Stimulated activated CD4-positive, alpha-beta T cell treated with anti-CD3 and anti-CD28 coated beads, Interleukin-15, amount 100 ng/mL, for 48 hours (primary cell): ENCODE data around the gene HYCC1.
"Not testable (repeated sequence)": the region's sequence is repeated elsewhere in the genome, so short reads cannot be mapped to it uniquely, and the experiment has no call there.

Experiments
- DNase-seq, 2 donors: peaks; one replicate each; pipeline ENCODE4 v3.0.0-alpha.2; 2020; ENCODE audit warnings: low read depth in 2 of 2

HYCC1 gene

GRCh38 chr7:22985436-22985835 lies 28.5 kb downstream of the HYCC1 start:
- no peak for DNase-seq

- no peak for DNase-seq
Measured at GRCh38 chr7:22983257-22983855, 30.6 kb downstream of the HYCC1 start.

DNA sequence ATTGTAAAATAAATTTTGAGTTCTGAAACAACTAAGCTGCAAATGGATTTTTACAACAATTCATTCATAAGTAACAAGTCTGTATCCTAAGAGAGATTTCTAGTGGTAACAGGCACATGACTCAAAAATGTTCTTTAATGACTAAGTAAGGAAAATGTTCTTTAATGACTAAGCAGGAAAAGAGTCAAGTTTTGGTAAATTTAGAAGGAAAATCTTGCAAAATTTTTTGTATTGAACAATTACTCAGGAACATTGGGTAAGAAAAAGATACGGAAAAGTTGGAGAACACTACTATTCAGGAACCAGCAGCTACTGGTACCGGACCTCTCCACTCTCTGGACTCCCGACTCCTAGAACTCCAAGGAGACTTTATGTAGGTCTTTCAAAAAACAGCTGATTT lies 33.5 kb downstream of the HYCC1 start:
- DNase-seq = no peak

DNA sequence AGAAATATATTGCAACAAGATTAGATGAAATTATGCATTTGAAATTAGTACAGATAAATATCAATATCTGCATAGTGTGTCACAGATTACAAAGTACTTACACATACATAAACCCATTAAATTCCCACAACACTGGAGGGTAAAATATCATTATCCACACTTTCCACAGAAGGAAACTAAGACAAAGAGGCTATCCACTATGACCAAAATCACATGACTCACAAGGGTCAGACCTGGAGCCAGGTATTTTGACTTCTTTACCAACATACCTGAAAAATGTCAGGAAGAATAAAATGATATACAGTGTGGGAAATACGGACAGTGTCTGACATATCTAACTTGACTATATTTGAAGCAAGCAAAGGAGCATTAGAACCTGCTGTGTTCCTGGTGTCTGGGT lies 34.1 kb downstream of the HYCC1 start:
- no peak for DNase-seq

DNA sequence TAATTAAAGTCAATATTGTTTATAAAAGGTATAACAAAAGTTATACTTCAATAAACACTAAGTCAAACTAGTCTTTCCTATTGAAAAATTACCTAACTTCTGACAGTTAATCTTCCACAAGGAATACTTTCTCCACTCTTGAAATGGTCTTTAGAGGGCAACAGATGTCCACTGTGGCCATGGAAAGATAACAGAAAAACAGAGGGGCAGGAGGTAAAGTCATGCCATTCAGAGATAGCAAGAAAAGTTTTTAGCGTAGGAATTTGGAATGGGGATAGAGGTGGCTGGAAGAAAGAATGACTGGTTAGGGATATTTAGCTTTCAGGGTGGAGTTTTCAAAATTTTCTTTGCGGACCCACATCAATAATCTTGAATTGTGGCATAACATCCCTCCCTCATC lies 34.7 kb downstream of the HYCC1 start:
- DNase-seq = no peak

- not testable (repeated sequence) for DNase-seq
Measured at GRCh38 chr7:22974636-22975035, 39.3 kb downstream of the HYCC1 start.

GRCh38 chr7:22972207-22972606 lies 41.7 kb downstream of the HYCC1 start:
- no peak for DNase-seq

DNA sequence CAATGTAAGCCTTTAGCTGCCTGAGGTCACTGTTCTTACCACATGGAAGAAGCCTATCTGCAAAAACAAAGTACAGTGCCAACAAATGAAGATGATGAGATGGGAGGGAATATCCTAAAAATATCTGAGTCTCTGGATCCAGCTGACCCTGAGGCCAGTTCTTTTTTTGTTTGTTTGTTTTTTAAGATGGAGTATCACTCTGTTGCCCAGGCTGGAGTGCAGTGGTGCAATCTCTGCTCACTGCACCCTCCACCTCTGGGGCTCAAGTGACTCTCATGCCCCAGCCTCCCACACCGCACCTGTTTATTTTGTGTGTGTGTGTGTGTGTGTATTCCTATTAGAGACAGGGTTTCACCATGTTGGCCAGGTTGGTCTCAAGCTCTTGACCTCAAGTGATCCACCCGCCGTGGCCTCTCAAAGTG lies 44.9 kb downstream of the HYCC1 start:
- no peak for DNase-seq
